HG02610 (cell line): ENCODE data around the gene SEPTIN8.
"Not testable (repeated sequence)": the region's sequence is repeated elsewhere in the genome, so short reads cannot be mapped to it uniquely, and the experiment has no call there.

Source experiments
- ATAC-seq: cut with Tn5 transposase; IDR thresholded peaks from one replicate; pipeline ENCODE4 v1.9.1; 2021; ENCODE audit warnings: mild to moderate bottlenecking, moderate library complexity; ENCODE audit not compliant: unreplicated experiment

SEPTIN8 gene

DNA sequence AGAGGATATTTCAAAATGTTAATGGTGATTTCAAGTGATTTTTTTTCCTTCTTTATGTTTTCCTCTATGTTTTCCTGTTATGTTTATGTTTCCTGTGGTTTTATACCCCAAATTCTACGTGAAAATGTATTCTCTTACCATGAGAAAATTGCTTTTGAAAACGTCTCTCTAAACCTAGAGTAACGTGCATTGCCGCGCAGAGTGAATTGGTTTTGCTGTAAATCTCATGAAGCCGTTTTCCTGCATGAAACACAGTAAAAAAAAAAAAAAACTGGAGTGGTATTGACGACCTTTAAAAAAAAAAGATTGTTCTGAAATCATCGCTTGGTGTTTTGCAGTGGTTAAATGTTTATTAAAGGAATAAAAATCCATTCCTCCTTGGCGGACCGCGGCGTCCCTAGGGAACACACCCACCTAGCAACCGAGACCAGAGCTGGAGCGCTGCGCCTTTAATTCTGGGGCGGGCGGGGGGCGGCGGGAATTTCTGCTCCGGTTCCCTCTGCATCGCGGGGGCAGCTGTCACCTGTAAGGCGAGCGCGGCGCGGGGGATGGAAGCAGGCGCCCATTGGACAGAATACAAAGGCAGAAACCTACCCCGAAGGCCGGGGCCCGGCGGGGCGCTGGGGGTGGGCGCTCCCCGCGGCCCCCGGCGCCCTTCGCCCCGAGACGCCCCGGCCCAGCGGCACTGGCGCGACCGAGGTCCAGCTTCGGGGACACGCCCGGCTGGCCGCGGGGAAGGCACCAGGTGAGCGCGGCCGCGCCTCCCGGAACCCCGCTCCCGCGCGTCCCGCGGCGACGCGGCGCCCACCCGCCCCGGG is 36.0 kb upstream of the SEPTIN8 start, which contains the start of gene SOWAHA:
SOWAHA (plus strand) TSS at position 522 of the 818 bp plus-strand sequence. CDS start 320 bp downstream, outside the sequence.
- no peak for ATAC-seq

GRCh38 chr5:132812123-132812765 is 35.2 kb upstream of the SEPTIN8 start:
- ATAC-seq, result no peak

DNA sequence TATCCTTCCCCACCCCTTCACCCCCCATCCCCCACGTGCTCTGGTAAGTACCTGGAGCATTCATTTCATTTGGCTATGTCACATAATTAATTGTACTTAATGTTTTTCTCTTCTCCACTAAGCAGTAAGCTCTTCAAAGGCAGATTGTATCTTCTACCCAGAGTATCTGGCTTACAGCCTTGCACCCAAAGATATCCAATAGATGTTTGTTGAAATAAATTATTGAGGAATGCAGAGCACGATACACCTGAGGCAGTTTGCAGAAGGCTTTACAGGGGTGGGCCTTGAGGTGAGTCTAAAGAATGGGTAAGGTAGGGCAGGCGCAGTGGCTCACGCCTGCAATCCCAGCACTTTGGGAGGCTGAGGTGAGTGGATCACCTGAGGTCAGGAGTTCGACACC is 33.6 kb upstream of the SEPTIN8 start:
- ATAC-seq, result no peak

- ATAC-seq, result no peak
Measured at GRCh38 chr5:132808866-132809265, 31.8 kb upstream of the SEPTIN8 start.

DNA sequence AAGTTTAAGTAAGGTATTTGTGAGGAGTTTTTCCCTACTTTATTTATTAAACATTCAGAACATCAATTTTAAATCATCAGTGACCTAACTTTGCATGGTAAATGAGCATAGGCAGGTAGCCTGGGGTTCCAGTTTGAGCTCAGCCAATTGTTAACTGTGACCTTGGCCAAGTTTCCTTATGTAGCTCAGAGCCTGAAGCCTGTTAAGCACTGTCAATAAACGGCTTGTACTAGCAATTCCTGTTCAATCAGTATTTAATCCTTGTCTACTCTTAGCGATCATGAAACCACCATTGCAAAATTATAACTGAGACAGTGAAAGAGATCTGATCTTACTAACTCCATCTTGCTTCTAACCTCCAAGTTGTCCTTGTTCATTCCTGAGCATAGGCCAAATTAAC is 31.4 kb upstream of the SEPTIN8 start:
- ATAC-seq, result no peak

DNA sequence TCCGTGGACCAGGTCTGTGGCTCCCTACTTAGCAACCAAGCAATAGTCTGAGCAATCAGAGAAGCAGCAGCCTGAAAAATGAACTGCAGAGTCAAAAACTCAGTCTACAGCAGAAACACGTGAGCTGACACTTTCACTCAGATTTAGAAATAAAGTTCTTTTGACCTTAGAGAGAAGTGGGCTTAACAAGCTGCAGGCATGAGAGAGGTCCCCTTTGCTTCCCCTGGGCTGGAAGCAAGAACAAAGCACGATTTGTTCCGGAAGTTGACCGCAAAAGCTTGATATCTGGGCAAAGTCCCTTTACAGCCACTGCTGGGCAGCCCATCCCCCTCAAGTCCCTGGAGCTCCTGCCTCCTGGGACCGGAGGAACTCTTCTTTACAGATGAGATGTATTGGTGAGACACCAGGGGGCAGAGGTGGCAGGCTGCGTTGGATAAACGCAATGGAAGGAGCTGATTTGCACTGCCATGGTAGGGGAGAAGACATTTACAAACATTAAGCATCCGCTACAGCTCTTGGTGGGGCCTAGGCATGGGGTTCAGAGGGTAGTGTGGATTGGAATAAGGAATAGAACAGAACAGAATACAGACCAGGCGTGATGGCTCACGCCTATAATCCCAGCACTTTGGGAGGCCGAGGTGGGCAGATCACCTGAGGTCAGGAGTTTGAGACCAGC is 30.3 kb upstream of the SEPTIN8 start:
- no peak for ATAC-seq

DNA sequence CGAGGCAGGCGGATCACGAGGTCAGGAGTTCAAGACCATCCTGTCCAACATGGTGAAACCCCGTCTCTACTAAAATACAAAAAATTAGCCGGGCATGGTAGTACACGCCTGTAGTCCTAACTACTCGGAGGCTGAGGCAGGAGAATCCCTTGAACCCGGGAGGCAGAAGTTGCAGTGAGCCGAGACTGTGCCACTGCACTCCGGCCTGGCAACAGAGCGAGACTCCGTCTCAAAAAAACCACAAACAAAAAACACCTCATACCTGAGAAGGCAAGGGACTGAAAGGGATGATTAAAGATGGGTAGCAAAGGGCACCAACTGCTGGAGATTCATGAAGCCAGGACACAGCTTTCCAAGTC is 29.7 kb upstream of the SEPTIN8 start:
- not testable (repeated sequence) for ATAC-seq

- ATAC-seq, result not testable (repeated sequence)
Measured at GRCh38 chr5:132805872-132806271, 28.8 kb upstream of the SEPTIN8 start.

GRCh38 chr5:132804219-132804618 is 27.2 kb upstream of the SEPTIN8 start:
- ATAC-seq, result not testable (repeated sequence)

GRCh38 chr5:132802685-132803066 is 25.6 kb upstream of the SEPTIN8 start:
- ATAC-seq, result not testable (repeated sequence)

DNA sequence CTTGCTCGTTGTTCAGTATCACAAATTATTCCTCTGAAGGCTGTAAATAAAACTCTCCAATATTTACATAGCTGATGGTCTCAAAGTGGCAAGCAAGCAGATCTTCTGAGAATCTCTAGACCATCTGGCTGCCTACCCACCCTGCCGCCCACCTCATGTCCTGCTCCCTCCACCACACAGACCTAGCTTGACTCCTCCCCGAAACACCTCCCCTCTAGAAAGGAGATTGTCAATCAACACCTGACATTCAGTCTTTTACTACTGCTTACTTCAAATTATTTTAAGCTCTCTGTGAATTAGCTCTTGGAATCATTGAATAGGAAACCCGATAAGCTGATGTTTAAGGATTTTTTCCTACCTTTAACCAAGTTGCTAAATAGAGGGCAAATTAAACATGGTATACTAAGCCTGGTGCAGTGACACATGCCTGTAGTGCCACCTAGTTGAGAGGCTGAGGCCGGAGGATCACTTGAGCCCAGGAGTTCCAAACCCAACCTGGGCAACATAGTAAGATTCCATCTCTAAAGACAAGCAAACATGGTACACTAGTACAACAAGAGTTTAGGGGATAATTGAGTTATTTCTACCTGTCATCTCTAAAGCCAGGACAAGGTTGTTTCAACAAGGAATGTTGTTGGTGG is 25.1 kb upstream of the SEPTIN8 start:
- ATAC-seq, result no peak

- ATAC-seq, result no peak
Measured at GRCh38 chr5:132800545-132800944, 23.5 kb upstream of the SEPTIN8 start.

GRCh38 chr5:132799392-132799791 is 22.4 kb upstream of the SEPTIN8 start:
- no peak for ATAC-seq

DNA sequence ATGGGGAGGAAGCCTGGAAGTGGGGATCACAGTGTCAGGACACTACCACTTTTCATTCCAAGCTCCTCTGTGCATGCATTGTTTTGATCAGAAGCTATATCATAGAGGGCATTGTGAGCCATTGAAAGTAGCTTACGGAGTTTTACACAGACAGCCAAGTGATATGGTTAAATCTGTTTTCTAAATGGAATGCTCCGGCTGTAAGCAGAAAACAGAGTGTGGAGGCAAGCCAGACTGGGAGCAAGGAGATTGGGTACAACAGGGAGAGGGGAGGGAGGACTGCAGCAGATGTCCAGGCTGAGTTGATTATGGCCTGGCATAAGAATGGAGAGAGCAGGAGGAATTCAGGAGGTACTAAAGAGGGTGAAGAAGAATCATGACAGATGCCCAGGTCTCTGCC is 20.6 kb upstream of the SEPTIN8 start:
- ATAC-seq, result no peak

DNA sequence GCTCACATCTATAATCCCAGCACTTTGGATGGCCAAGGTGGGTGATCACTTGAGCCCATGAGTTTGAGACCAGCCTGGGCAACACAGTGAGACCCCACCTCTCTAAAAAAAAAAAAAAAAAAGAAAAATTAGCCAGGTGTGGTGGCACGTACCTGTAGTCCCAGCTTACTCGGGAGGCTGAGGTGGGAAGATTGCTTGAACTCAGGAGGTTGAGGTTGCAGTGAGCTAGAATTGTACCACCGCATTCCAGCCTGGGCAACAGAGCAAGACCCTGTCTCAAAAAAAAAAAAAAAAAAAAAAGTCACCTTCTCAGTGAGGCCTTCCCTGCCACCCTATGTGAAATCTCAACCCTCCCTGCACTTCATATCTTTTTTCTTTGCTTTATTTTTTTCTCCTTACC is 14.0 kb upstream of the SEPTIN8 start:
- ATAC-seq, result no peak

DNA sequence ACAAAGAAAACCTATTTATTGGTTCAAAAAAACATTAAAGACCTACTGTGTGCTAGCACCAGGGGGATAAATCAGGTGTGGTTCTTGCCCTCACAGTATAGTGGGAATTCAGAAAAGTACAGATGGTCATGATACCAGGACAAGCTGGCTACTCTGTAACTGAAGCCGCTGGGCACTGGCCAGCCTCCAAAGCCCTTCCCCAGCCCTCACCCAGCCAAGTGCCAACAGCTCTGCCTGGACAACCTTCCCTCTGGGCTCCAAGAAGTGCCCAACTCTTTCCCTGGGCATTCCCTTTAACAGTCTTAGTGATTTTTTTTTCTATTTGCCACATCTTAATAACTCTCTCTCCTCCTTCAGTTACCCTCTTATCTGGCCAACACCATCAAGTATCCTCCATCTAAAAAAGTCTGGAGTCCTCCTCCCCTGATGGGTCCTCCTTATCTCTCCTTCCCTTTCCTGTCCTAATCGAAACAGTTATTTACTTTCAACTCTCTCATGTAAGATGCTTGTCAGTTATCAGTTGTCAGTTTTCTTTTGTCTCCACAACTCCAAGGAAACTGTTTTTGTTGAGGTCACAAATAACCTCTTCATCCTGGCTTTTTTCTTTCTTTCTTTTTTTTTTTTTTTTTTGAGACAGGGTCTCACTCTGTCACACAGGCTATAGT is 13.3 kb upstream of the SEPTIN8 start:
- no peak for ATAC-seq

- no peak for ATAC-seq
Measured at GRCh38 chr5:132788990-132789886, 12.2 kb upstream of the SEPTIN8 start.

GRCh38 chr5:132788508-132788907 is 11.5 kb upstream of the SEPTIN8 start:
- no peak for ATAC-seq

DNA sequence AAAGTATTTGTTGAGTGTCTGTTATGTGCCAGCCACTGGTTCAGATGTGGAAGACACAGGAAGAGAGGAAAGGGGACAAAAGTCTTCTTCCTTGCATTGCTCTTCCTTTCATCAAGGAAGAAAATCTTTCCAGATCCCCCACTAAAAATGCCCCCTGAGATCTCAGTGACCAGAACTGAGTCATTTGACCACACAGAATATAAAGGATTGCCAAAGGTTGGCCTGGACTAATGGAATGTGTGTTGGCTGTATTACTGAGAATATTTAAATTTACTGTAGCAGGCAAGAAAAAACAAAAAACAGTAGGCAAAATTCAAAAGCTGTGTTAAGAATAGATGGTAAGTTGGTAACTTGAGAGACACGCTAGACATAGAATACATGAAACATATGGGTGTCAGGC is 10.0 kb upstream of the SEPTIN8 start:
- no peak for ATAC-seq

DNA sequence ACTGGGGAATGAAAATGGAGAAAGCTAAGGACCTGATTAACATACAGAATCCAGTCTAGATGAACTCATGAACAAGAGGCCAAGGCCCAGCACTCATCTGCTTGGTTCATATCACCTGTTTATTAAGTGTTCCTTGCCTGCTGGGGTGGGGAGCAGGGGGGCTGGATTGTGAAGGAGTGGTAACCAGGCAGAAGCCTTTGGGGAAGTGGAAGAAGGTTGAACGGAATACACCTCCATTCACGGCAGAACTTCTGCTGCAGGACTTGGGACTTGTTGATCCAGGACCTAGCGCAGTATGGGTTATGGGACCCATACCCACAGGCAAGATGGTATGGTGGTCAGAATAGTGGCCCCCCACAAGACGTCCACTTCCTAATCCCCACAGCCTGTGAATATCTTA is 8.8 kb upstream of the SEPTIN8 start:
- no peak for ATAC-seq
